Smooth muscle cell (in vitro differentiated cells): ENCODE measurements around the gene GNAT1. TPM values are rescaled to one million over a fixed set of nuclear protein-coding genes. Genes with fewer than 3 reads are reported as not detected.
A peak's percentile ranks its signal among the peaks of the same experiment; 100 is the strongest.
"Not testable (repeated sequence)": the region's sequence is repeated elsewhere in the genome, so short reads cannot be mapped to it uniquely, and the experiment has no call there.

ENCODE experiments used
- DNase-seq: peaks from one replicate; lab custom pipeline; 2025; ENCODE audit not compliant: unreplicated experiment; lab: John Stamatoyannopoulos, UW
- H2AFZ ChIP-seq: fragments of 200-600 bp; sonication (generic); 2 replicates; pipeline ENCODE4 v1.6.0; 2016; ENCODE audit warnings: antibody characterized with exemption, low read depth, mild to moderate bottlenecking
- H3F3A ChIP-seq: fragments of 200-600 bp; sonication (generic); 2 replicates; pipeline ENCODE4 v1.6.0; 2017; ENCODE audit warnings: antibody characterized with exemption, low read depth
- H3K27ac ChIP-seq: fragments of 200-600 bp; sonication (generic); 2 replicates; pipeline ENCODE4 v1.5.1; 2016; ENCODE audit warnings: low read depth, mild to moderate bottlenecking
- H3K27me3 ChIP-seq: fragments of 200-600 bp; sonication (generic); 2 replicates; pipeline ENCODE4 v1.6.1; 2016; ENCODE audit warnings: low read depth, mild to moderate bottlenecking
- H3K36me3 ChIP-seq: fragments of 200-600 bp; sonication (generic); 2 replicates; pipeline ENCODE4 v1.5.1; 2016; ENCODE audit warnings: low read depth
- H3K4me1 ChIP-seq: fragments of 200-600 bp; sonication (generic); 2 replicates; pipeline ENCODE4 v1.5.1; 2016; ENCODE audit warnings: low read depth
- H3K4me2 ChIP-seq: fragments of 200-600 bp; sonication (generic); 2 replicates; pipeline ENCODE4 v1.6.0; 2016; ENCODE audit warnings: mild to moderate bottlenecking
- H3K4me3 ChIP-seq: fragments of 200-600 bp; sonication (generic); 2 replicates; pipeline ENCODE4 v1.5.1; 2016; ENCODE audit warnings: mild to moderate bottlenecking
- H3K79me2 ChIP-seq: fragments of 200-600 bp; sonication (generic); 2 replicates; pipeline ENCODE4 v1.6.0; 2016; ENCODE audit warnings: low read depth, mild to moderate bottlenecking
- H3K9ac ChIP-seq: fragments of 200-600 bp; sonication (generic); 2 replicates; pipeline ENCODE4 v1.6.0; 2016; ENCODE audit warnings: low read depth
- H3K9me3 ChIP-seq: fragments of 200-600 bp; sonication (generic); replicated peaks from 2 replicates; pipeline ENCODE4 v1.5.1; 2016; ENCODE audit warnings: low read depth
- H4K20me1 ChIP-seq: fragments of 200-600 bp; sonication (generic); 2 replicates; pipeline ENCODE4 v1.6.0; 2016; ENCODE audit warnings: low read depth
- WGBS: methylation state at CpG from one replicate; pipeline ENCODE4 v1.1.7; 2016; ENCODE audit warnings: low lambda C conversion rate; 5-methylcytosine and 5-hydroxymethylcytosine counted together
- polyA plus RNA-seq: library from polyadenylated mRNA; unstranded; fragments of >200 nt; fragmentation: Nextera tagmentation; extraction: Ambion mirVana; gene quantifications from 2 replicates; pipeline ENCODE4 v1.2.1, GENCODE V29; 2016
- total RNA-seq: library from RNA; depleted of rRNA; stranded (reverse); fragments of >200 nt; gene quantifications from 2 replicates; pipeline ENCODE4 v1.2.3, GENCODE V29; 2014
- TF ChIP-seq, protein P1 (sequence below): fragments of 200-600 bp; sonication (generic); IDR thresholded peaks from 2 replicates; pipeline ENCODE4 v1.5.1; 2017; ENCODE audit warnings: borderline replicate concordance, mild to moderate bottlenecking, antibody characterized with exemption; ENCODE audit not compliant: insufficient read depth, poor library complexity, severe bottlenecking

GNAT1 gene
- total and polyA plus RNA-seq, 2 experiments from 2014 or later: not detected

DNA sequence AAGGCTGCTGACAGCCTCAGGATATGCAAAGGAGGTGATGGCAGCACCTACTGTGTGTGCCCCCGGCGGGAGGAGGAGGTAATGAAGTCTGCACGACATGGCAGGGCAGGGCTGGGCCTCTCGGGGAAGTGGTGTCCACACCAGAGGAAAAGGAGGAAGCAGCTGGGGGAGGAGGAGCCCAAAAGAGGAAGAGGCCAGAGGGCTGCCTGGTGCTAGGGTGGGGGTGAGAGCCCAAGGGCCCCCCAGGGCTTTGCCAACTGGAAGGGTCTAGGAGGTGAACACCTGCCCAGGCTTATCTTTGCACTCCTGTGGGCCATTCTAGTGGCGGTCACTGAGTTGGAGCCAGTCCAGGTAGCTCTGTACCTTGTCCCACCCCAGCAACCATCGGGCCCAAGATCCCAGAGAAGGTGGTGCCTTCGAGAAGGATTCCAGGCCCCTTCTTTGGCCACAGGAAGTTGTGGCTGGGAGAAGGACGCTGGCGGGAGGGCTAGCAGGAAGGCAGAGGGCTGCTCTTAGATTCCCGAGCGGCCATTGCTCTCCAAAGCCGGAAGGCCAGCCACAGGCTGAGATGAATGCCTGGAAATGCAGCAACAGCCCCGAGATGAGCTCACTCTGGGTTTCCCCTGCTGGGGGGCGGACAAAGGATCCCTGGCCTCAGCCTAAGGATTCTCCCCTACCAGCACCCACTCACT is 51.6 kb downstream of the GNAT1 start:
- Histone ChIP-seq H3K27me3 (no peaks in the 10 kb centered on the region), H3K79me2 (peaks cover 93% of the 10 kb centered on the region), H3K4me1 (peaks cover 71% of the 10 kb centered on the region), H3K4me3 (no peak overlapping the region), H2AFZ (no peak overlapping the region), H3K36me3 (no peaks in the 10 kb centered on the region), H4K20me1 (peaks cover 79% of the 10 kb centered on the region), H3K4me2 (peak overlapping the region; percentile 44), H3F3A (peaks cover 23% of the 10 kb centered on the region), H3K9ac (peak overlapping the region; percentile 69), H3K9me3 (no peaks in the 10 kb centered on the region), H3K27ac (peak overlapping the region; percentile 93)
- 40% methylated on average over 14 of the region's 14 CpGs for whole genome bisulfite sequencing
- TF ChIP-seq, protein P1, sequence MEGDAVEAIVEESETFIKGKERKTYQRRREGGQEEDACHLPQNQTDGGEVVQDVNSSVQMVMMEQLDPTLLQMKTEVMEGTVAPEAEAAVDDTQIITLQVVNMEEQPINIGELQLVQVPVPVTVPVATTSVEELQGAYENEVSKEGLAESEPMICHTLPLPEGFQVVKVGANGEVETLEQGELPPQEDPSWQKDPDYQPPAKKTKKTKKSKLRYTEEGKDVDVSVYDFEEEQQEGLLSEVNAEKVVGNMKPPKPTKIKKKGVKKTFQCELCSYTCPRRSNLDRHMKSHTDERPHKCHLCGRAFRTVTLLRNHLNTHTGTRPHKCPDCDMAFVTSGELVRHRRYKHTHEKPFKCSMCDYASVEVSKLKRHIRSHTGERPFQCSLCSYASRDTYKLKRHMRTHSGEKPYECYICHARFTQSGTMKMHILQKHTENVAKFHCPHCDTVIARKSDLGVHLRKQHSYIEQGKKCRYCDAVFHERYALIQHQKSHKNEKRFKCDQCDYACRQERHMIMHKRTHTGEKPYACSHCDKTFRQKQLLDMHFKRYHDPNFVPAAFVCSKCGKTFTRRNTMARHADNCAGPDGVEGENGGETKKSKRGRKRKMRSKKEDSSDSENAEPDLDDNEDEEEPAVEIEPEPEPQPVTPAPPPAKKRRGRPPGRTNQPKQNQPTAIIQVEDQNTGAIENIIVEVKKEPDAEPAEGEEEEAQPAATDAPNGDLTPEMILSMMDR: no peak
- peak; percentile 8 for DNase-seq

DNA sequence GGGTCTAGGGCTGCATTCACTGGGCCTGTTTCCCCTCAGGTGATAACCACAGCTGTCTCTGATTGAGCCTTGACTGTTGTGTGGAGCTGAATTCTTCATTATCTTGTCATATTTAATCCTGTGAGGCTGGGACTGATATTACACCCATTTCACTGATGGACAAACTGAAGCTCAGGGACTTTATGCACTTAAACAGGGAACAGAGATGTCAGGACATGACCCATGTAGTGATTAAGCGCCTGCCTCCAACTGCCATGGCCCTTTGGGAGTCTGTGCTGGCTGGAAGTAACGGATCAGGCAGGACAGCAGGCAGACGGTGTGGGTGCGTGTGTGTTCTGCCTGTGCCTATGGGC is 52.1 kb downstream of the GNAT1 start:
- Histone ChIP-seq H3K79me2 (peaks cover 93% of the 10 kb centered on the region), H3F3A (peaks cover 23% of the 10 kb centered on the region), H3K4me3 (no peak overlapping the region), H3K9me3 (no peaks in the 10 kb centered on the region), H2AFZ (no peak overlapping the region), H4K20me1 (peaks cover 79% of the 10 kb centered on the region), H3K36me3 (no peaks in the 10 kb centered on the region), H3K4me2 (no peak overlapping the region), H3K27ac (peak overlapping the region; percentile 93), H3K4me1 (peaks cover 66% of the 10 kb centered on the region), H3K9ac (peak overlapping the region; percentile 69), H3K27me3 (no peaks in the 10 kb centered on the region)
- 91% methylated on average over 4 of the region's 4 CpGs for WGBS
- TF ChIP-seq, protein P1: no peak
- no peak for DNase-seq

DNA sequence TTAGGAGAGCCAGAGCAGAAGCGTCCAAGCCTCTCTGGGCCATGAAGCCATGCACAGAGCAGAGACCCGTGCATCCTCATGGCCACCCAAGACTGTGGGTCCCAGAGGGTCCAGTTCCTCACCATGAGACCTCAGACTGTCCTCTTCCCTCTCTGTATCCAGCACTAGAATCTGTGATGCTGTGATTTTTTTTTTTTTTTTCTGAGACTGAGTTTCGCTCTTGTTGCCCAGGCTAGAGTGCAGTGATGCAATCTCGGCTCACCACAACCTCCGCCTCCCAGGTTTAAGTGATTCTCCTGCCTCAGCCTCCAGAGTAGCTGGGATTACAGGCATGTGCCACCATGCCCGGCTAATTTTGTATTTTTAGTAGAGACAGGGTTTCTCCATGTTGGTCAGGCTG is 53.4 kb downstream of the GNAT1 start:
- H3K9me3 ChIP-seq, H3K9ac ChIP-seq, DNase-seq, H3K27me3 ChIP-seq, H3K4me2 ChIP-seq, H3K36me3 ChIP-seq, H2AFZ ChIP-seq, H3K4me3 ChIP-seq: not testable (repeated sequence)
- H3K79me2 ChIP-seq: peaks cover 93% of the 10 kb centered on the region
- peak overlapping the region; percentile 93 for H3K27ac ChIP-seq
- H3F3A ChIP-seq: peaks cover 23% of the 10 kb centered on the region
- WGBS: 71% methylated on average over 6 of the region's 6 CpGs
- H4K20me1 ChIP-seq: peaks cover 79% of the 10 kb centered on the region
- H3K4me1 ChIP-seq: peaks cover 54% of the 10 kb centered on the region

DNA sequence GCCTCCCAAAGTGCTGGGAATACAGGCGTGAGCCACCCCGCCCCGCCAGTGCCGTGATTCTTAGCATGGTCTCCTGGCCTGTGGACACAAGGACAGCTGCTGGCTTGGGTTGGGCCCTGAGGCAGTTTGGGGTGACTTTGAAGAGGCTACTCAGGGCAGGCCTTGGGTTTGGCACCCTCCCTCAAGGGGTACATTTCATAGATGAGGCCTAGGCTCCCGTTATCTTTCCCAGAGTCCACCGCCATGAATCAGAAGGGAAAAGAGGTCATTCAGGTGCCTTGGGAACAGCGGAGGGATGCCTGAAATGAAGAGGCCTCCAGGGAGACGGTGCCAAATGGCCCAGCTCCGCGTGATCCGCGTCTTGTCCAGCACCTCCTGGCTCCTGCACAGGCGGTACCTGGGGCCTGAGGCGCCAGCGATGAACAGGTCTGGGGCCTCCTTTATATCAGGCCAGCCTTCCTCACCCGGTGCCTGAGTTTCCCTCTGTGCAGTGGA is 53.9 kb downstream of the GNAT1 start:
- Histone ChIP-seq H3F3A (peaks cover 23% of the 10 kb centered on the region), H3K9ac (peak overlapping the region; percentile 74), H3K9me3 (no peaks in the 10 kb centered on the region), H3K4me2 (peak overlapping the region; percentile 86), H3K27me3 (no peaks in the 10 kb centered on the region), H4K20me1 (peaks cover 79% of the 10 kb centered on the region), H3K36me3 (no peaks in the 10 kb centered on the region), H3K27ac (peak overlapping the region; percentile 93), H3K79me2 (peaks cover 93% of the 10 kb centered on the region), H2AFZ (no peak overlapping the region), H3K4me3 (peak overlapping the region; percentile 42), H3K4me1 (peaks cover 49% of the 10 kb centered on the region)
- TF ChIP-seq, protein P1: no peak
- no peak for DNase-seq
- WGBS: 77% methylated on average over 16 of the region's 16 CpGs
